ENCODE data around the gene KDM2B. TPM values are rescaled to one million over a fixed set of nuclear protein-coding genes. Genes with fewer than 3 reads are reported as not detected.

The KDM2B gene
- total and polyA plus RNA-seq, 10 of the 15 experiments (the other 5 are each of a cell fraction or from before 2014, with no cell fraction given): 13.6 to 124 (median 40.4) TPM

- TF ChIP-seq NKRF (conservative IDR thresholded peaks at IDR 0.05) (no peak), ASH2L (IDR thresholded peaks at IDR 0.05; ENCODE audit: borderline replicate concordance, low read depth) (no peak)
Measured at GRCh38 chr12:121454921-121455320, 125.9 kb downstream of the KDM2B start (continued).

DNA sequence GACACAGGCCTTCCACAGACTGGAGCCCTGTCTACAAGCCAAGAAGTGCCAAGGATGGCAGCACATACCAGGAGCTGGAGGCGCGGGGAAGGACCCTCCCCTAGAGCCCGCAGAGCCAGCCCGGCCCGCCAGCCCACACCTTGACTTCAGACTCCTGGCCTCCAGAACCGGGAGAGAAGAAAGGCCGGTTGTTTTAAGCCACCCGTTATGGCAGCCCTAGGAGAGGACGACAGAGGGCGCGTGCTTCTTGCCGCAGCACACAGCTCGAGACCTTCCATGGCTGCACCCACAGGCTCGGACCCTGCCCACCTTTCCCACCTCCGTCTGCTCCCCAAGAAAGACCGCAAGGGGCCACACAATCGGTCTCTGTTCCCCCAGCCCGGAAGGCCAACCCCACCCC lies 127.2 kb downstream of the KDM2B start:
- H3K9ac ChIP-seq (ENCODE audit: control insufficient read depth, insufficient read depth, low read length): no peak overlapping the region
- H2AFZ ChIP-seq (ENCODE audit: control insufficient read depth, low read depth, low read length): no peak overlapping the region
- peaks cover 6% of the 10 kb centered on the region for H4K20me1 ChIP-seq (ENCODE audit: control insufficient read depth, insufficient read depth)
- no peaks in the 10 kb centered on the region for H3K9me3 ChIP-seq (replicated peaks; ENCODE audit: control insufficient read depth, insufficient read depth, low read length)
- WGBS (ENCODE audit: insufficient coverage, insufficient replicate concordance, low lambda C conversion rate, missing lambda C conversion rate): 90% methylated on average over 17 of the region's 18 CpGs
- ChIA-PET POLR2A (no interaction called here), SMC1A (ENCODE audit: uncharacterized antibody, unreplicated experiment) (interaction anchor here (1.4 kb wide), 1 partner anchor 10 kb away, joined by 3 read pairs; no protein-coding TSS in a partner anchor), CTCF (interaction anchor here (1.0 kb wide), 1 partner anchor 215 kb away, joined by 3 read pairs; no protein-coding TSS in a partner anchor), RAD21 (ENCODE audit: unreplicated experiment) (interaction anchor here (1.4 kb wide), 1 partner anchor 10 kb away, joined by 3 read pairs; no protein-coding TSS in a partner anchor)
- H3K4me2 ChIP-seq (ENCODE audit: control insufficient read depth, insufficient read depth): no peak overlapping the region
- H3K27me3 ChIP-seq (replicated peaks in 1 of 2; ENCODE audit: control insufficient read depth in 2 of 2, insufficient read depth in 2 of 2, low read length in 1 of 2): no peaks in the 10 kb centered on the region
- DNase-seq (ENCODE audit: low read depth, low spot score) (no peak), ATAC-seq (no peak), FAIRE-seq (no peak)
- H3K27ac ChIP-seq (ENCODE audit: control insufficient read depth, insufficient read depth): no peak overlapping the region
- in situ Hi-C loops (cut with MboI): no loop called here
- H3K4me1 ChIP-seq (ENCODE audit: control insufficient read depth, insufficient read depth, low read length): peaks cover 10% of the 10 kb centered on the region
- H3K4me3 ChIP-seq: no peak overlapping the region
- no peak for TF ChIP-seq RAD51 (IDR thresholded peaks at IDR 0.05)
- TF ChIP-seq MEF2A (IDR thresholded peaks at IDR 0.05; ENCODE audit: insufficient read depth, low read depth, low read length): no peak
- no peak for TF ChIP-seq TBL1XR1 (IDR thresholded peaks at IDR 0.05; ENCODE audit: low read depth, low read length)
- TF ChIP-seq IKZF2 (IDR thresholded peaks at IDR 0.05): no peak
- TF ChIP-seq EZH2 (IDR thresholded peaks at IDR 0.05; ENCODE audit: borderline replicate concordance, control insufficient read depth, low read depth, low read length): no peak
- intact Hi-C loops (cut with micrococcal nuclease; ENCODE audit: unreplicated experiment): no loop called here
- peaks cover 40% of the 10 kb centered on the region for H3K79me2 ChIP-seq (ENCODE audit: control insufficient read depth, insufficient read depth, low read length)
- peaks cover 18 to 26% of the 10 kb centered on the region in 2 experiments for H3K36me3 ChIP-seq (ENCODE audit: control insufficient read depth in 2 of 2, insufficient read depth in 2 of 2, low read length in 1 of 2)
- no TSS peak for BruUV-seq (replicated peaks)

Data from GM12878 (cell line).